Lower leg skin (tissue), 3 donors: ENCODE results near the gene ANKRD42.

ENCODE experiments used
- POLR2A ChIP-seq, 2 donors: fragments of 450-650 bp; IDR thresholded peaks; one replicate each; pipeline ENCODE4 v1.6.1; 2016 to 2017; ENCODE audit warnings: antibody characterized with exemption in 2 of 2, mild to moderate bottlenecking in 1 of 2, moderate library complexity in 1 of 2
- TF ChIP-seq, protein P1 (sequence below), 3 donors: fragments of 450-650 bp; IDR thresholded peaks; one replicate each; pipeline ENCODE4 v1.5.1; 2016; ENCODE audit warnings: antibody characterized with exemption in 3 of 3, mild to moderate bottlenecking in 3 of 3, moderate library complexity in 2 of 3

- no peak for TF ChIP-seq POLR2A (IDR thresholded peaks at IDR 0.05)
- TF ChIP-seq, protein P1, sequence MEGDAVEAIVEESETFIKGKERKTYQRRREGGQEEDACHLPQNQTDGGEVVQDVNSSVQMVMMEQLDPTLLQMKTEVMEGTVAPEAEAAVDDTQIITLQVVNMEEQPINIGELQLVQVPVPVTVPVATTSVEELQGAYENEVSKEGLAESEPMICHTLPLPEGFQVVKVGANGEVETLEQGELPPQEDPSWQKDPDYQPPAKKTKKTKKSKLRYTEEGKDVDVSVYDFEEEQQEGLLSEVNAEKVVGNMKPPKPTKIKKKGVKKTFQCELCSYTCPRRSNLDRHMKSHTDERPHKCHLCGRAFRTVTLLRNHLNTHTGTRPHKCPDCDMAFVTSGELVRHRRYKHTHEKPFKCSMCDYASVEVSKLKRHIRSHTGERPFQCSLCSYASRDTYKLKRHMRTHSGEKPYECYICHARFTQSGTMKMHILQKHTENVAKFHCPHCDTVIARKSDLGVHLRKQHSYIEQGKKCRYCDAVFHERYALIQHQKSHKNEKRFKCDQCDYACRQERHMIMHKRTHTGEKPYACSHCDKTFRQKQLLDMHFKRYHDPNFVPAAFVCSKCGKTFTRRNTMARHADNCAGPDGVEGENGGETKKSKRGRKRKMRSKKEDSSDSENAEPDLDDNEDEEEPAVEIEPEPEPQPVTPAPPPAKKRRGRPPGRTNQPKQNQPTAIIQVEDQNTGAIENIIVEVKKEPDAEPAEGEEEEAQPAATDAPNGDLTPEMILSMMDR (IDR thresholded peaks at IDR 0.05), result no peak
Measured at GRCh38 chr11:83168756-83169155, 24.8 kb upstream of the ANKRD42 start.
